Right lobe of liver (tissue), 4 donors: ENCODE measurements around the gene LCE4A.

Experiments
- CTCF ChIP-seq, 4 donors: fragments of 200-600 bp in 3 of 4; fragments of 450-650 bp in 1 of 4; IDR thresholded peaks; one replicate each; pipeline versions ENCODE4 v1.5.1 to v1.8.0; 2016 to 2022; ENCODE audit warnings: antibody characterized with exemption in 4 of 4, mild to moderate bottlenecking in 2 of 4
- POLR2A ChIP-seq: fragments of 450-650 bp; IDR thresholded peaks from one replicate; pipeline ENCODE4 v1.6.1; 2017; ENCODE audit warnings: antibody characterized with exemption, mild to moderate bottlenecking
- donor health status: DM: no; HTN: no; CAD: no.
- donor health status: DM: no; HTN: no; CAD: no.
- donor health status: DM: no; HTN: yes; CAD: no.

- TF ChIP-seq CTCF (IDR thresholded peaks at IDR 0.05) (peak in 1 of 4 donors; percentile 10), POLR2A (no peak)
Measured at GRCh38 chr1:152745289-152745704, 37.3 kb downstream of the LCE4A start.
